Activated naive CD8-positive, alpha-beta T cell treated with anti-CD3 and anti-CD28 coated beads, Interleukin-2, amount 10 ng/mL, durations not matched to agents 7 days and 5 days (primary cell): ENCODE measurements around the gene TFPI. TPM values are rescaled to one million over a fixed set of nuclear protein-coding genes. Genes with fewer than 3 reads are reported as not detected.
A peak's percentile ranks its signal among the peaks of the same experiment; 100 is the strongest.

Source experiments
- ATAC-seq: fragments of 150-1000 bp; cut with Tn5 transposase; one replicate; pipeline ENCODE4 v1.10.0; 2021; ENCODE audit warnings: low read depth, moderate library complexity
- POLR2A ChIA-PET: fragments of 350-600 bp; sonication (Branson Sonifier 250); formaldehyde crosslinking; loops from one replicate; lab custom pipeline; 2021; ENCODE audit warnings: antibody characterized with exemption; lab: Charles Lee
- DNase-seq: peaks from one replicate; pipeline ENCODE4 v3.0.0; 2021
- H3K27ac Mint-ChIP-seq: one replicate; pipeline ENCODE4 v1.8.0; 2022; ENCODE audit warnings: mild to moderate bottlenecking, mixed read lengths
- H3K27me3 Mint-ChIP-seq: one replicate; pipeline ENCODE4 v1.8.0; 2022; ENCODE audit warnings: mild to moderate bottlenecking, moderate library complexity, mixed read lengths
- H3K36me3 Mint-ChIP-seq: one replicate; pipeline ENCODE4 v1.8.0; 2021; ENCODE audit warnings: mild to moderate bottlenecking, mixed read lengths
- H3K4me1 Mint-ChIP-seq: one replicate; pipeline ENCODE4 v1.8.0; 2021; ENCODE audit warnings: mixed read lengths
- H3K4me3 Mint-ChIP-seq: one replicate; pipeline ENCODE4 v1.8.0; 2022; ENCODE audit warnings: mild to moderate bottlenecking, moderate library complexity, mixed read lengths
- H3K9me3 Mint-ChIP-seq: one replicate; pipeline ENCODE4 v1.8.0; 2021; ENCODE audit warnings: mixed read lengths
- total RNA-seq, 2 experiments: library from RNA; stranded (reverse); gene quantifications; one replicate each; pipeline ENCODE4 v1.2.3, GENCODE V29; 2021

Gene TFPI
- under 1 TPM in 1 of 2 experiments, not detected in 1; 0.11 TPM for total RNA-seq

GRCh38 chr2:187554011-187554703, at the start of gene TFPI:
TFPI (minus strand) TSS chr2:187554435; CDS start chr2:187503768, 50,667 bp downstream.
- peaks cover 19% of the 10 kb centered on the region for H3K27me3 Mint-ChIP-seq
- peaks cover 6% of the 10 kb centered on the region for H3K4me1 Mint-ChIP-seq
- DNase-seq (no peak), ATAC-seq (no peak)
- POLR2A ChIA-PET = no interaction called here
- peak within 1 kb of the TSS; percentile 51 for H3K4me3 Mint-ChIP-seq
- no peaks in the 10 kb centered on the region for H3K9me3 Mint-ChIP-seq
- no peaks in the 10 kb centered on the region for H3K36me3 Mint-ChIP-seq
- H3K27ac Mint-ChIP-seq = no peak within 1 kb of the TSS

- POLR2A ChIA-PET = no interaction called here
- H3K36me3 Mint-ChIP-seq = no peaks in the 10 kb centered on the region
- no peak overlapping the region for H3K4me3 Mint-ChIP-seq
- ATAC-seq (no peak), DNase-seq (no peak)
- no peaks in the 10 kb centered on the region for H3K4me1 Mint-ChIP-seq
- H3K27ac Mint-ChIP-seq = no peak overlapping the region
- no peaks in the 10 kb centered on the region for H3K9me3 Mint-ChIP-seq
- H3K27me3 Mint-ChIP-seq = peaks cover 5% of the 10 kb centered on the region
Measured at GRCh38 chr2:187594801-187595200, 40.6 kb upstream of the TFPI start.

GRCh38 chr2:187593697-187594096, 39.5 kb upstream of the TFPI start:
- no peak overlapping the region for H3K27ac Mint-ChIP-seq
- no peaks in the 10 kb centered on the region for H3K4me1 Mint-ChIP-seq
- DNase-seq = no peak
- no peaks in the 10 kb centered on the region for H3K9me3 Mint-ChIP-seq
- ATAC-seq = no peak
- POLR2A ChIA-PET = no interaction called here
- H3K4me3 Mint-ChIP-seq = no peak overlapping the region
- H3K36me3 Mint-ChIP-seq = no peaks in the 10 kb centered on the region
- H3K27me3 Mint-ChIP-seq = no peaks in the 10 kb centered on the region

GRCh38 chr2:187593098-187593497, 38.9 kb upstream of the TFPI start:
- DNase-seq (no peak), ATAC-seq (no peak)
- Mint-ChIP-seq H3K4me3 (no peak overlapping the region), H3K27me3 (no peaks in the 10 kb centered on the region), H3K4me1 (no peaks in the 10 kb centered on the region), H3K9me3 (no peaks in the 10 kb centered on the region), H3K36me3 (no peaks in the 10 kb centered on the region), H3K27ac (no peak overlapping the region)
- POLR2A ChIA-PET = no interaction called here

GRCh38 chr2:187590175-187590574, 35.9 kb upstream of the TFPI start:
- Mint-ChIP-seq H3K27ac (no peak overlapping the region), H3K4me3 (no peak overlapping the region), H3K9me3 (peaks cover 5% of the 10 kb centered on the region), H3K4me1 (peaks cover 5% of the 10 kb centered on the region), H3K36me3 (peaks cover 4% of the 10 kb centered on the region), H3K27me3 (no peaks in the 10 kb centered on the region)
- POLR2A ChIA-PET = no interaction called here
- no peak for ATAC-seq
- no peak for DNase-seq

GRCh38 chr2:187586011-187586641, 31.9 kb upstream of the TFPI start:
- peaks cover 5% of the 10 kb centered on the region for H3K4me1 Mint-ChIP-seq
- ATAC-seq (peak; percentile 83), DNase-seq (no peak)
- peaks cover 5% of the 10 kb centered on the region for H3K9me3 Mint-ChIP-seq
- peak overlapping the region; percentile 30 for H3K4me3 Mint-ChIP-seq
- POLR2A ChIA-PET = no interaction called here
- peak overlapping the region; percentile 70 for H3K27ac Mint-ChIP-seq
- H3K36me3 Mint-ChIP-seq = peaks cover 4% of the 10 kb centered on the region
- H3K27me3 Mint-ChIP-seq = peaks cover 2% of the 10 kb centered on the region

GRCh38 chr2:187581125-187581896, 27.1 kb upstream of the TFPI start:
- Mint-ChIP-seq H3K27me3 (peaks cover 2% of the 10 kb centered on the region), H3K36me3 (peaks cover 2% of the 10 kb centered on the region)
- no peak for DNase-seq

GRCh38 chr2:187580462-187581124, 26.4 kb upstream of the TFPI start:
- H3K27ac Mint-ChIP-seq = no peak overlapping the region
- POLR2A ChIA-PET = no interaction called here
- peaks cover 5% of the 10 kb centered on the region for H3K27me3 Mint-ChIP-seq
- no peak overlapping the region for H3K4me3 Mint-ChIP-seq
- DNase-seq = no peak
- no peak for ATAC-seq
- H3K4me1 Mint-ChIP-seq = no peaks in the 10 kb centered on the region
- no peaks in the 10 kb centered on the region for H3K9me3 Mint-ChIP-seq
- H3K36me3 Mint-ChIP-seq = no peaks in the 10 kb centered on the region

More at GRCh38 chr2:187581125-187581896, 27.1 kb upstream of the TFPI start:
- Mint-ChIP-seq H3K27ac (no peak overlapping the region), H3K9me3 (peaks cover 1% of the 10 kb centered on the region), H3K4me1 (peaks cover 2% of the 10 kb centered on the region), H3K4me3 (peak overlapping the region; percentile 7)
- POLR2A ChIA-PET = no interaction called here
- peak; percentile 42 for ATAC-seq

- Mint-ChIP-seq H3K9me3 (peaks cover 1% of the 10 kb centered on the region), H3K27ac (no peak overlapping the region), H3K4me3 (no peak overlapping the region), H3K27me3 (peaks cover 6% of the 10 kb centered on the region), H3K4me1 (no peaks in the 10 kb centered on the region), H3K36me3 (no peaks in the 10 kb centered on the region)
- ATAC-seq = no peak
- no peak for DNase-seq
- POLR2A ChIA-PET = no interaction called here
Measured at GRCh38 chr2:187577310-187577709, 23.1 kb upstream of the TFPI start.

- DNase-seq (no peak), ATAC-seq (no peak)
- no peak overlapping the region for H3K27ac Mint-ChIP-seq
- H3K9me3 Mint-ChIP-seq = peaks cover 1% of the 10 kb centered on the region
- H3K4me3 Mint-ChIP-seq = no peak overlapping the region
- H3K27me3 Mint-ChIP-seq = peaks cover 6% of the 10 kb centered on the region
- POLR2A ChIA-PET = no interaction called here
- no peaks in the 10 kb centered on the region for H3K4me1 Mint-ChIP-seq
- H3K36me3 Mint-ChIP-seq = no peaks in the 10 kb centered on the region
Measured at GRCh38 chr2:187576906-187577305, 22.7 kb upstream of the TFPI start.

- Mint-ChIP-seq H3K36me3 (no peaks in the 10 kb centered on the region), H3K27ac (no peak overlapping the region), H3K27me3 (peaks cover 6% of the 10 kb centered on the region), H3K9me3 (peaks cover 1% of the 10 kb centered on the region), H3K4me1 (no peaks in the 10 kb centered on the region), H3K4me3 (no peak overlapping the region)
- ATAC-seq (no peak), DNase-seq (no peak)
- POLR2A ChIA-PET = no interaction called here
Measured at GRCh38 chr2:187575751-187576067, 21.5 kb upstream of the TFPI start.

GRCh38 chr2:187574969-187575750, 20.9 kb upstream of the TFPI start:
- Mint-ChIP-seq H3K36me3 (no peaks in the 10 kb centered on the region), H3K4me1 (no peaks in the 10 kb centered on the region), H3K9me3 (peaks cover 1% of the 10 kb centered on the region), H3K27me3 (peaks cover 6% of the 10 kb centered on the region), H3K27ac (no peak overlapping the region), H3K4me3 (no peak overlapping the region)
- ATAC-seq (no peak), DNase-seq (no peak)
- POLR2A ChIA-PET = no interaction called here

- no peaks in the 10 kb centered on the region for H3K4me1 Mint-ChIP-seq
- DNase-seq (no peak), ATAC-seq (no peak)
- peaks cover 1% of the 10 kb centered on the region for H3K9me3 Mint-ChIP-seq
- POLR2A ChIA-PET = no interaction called here
- no peak overlapping the region for H3K4me3 Mint-ChIP-seq
- H3K27me3 Mint-ChIP-seq = peaks cover 6% of the 10 kb centered on the region
- no peak overlapping the region for H3K27ac Mint-ChIP-seq
- no peaks in the 10 kb centered on the region for H3K36me3 Mint-ChIP-seq
Measured at GRCh38 chr2:187573722-187574121, 19.5 kb upstream of the TFPI start.
